Neuronal stem cell (in vitro differentiated cells): Measurements from ENCODE around the gene MFAP5.
A peak's percentile ranks its signal among the peaks of the same experiment; 100 is the strongest.

Experiments used
- DNase-seq: peaks from one replicate; pipeline ENCODE4 v3.0.0-alpha.2; 2013; ENCODE audit warnings: low spot score
- H2AFZ ChIP-seq: one replicate; pipeline ENCODE4 v1.6.1; 2013; ENCODE audit warnings: mild to moderate bottlenecking, low read length, inconsistent platforms
- H2AK5ac ChIP-seq: 2 replicates; pipeline ENCODE4 v1.6.1; 2013; ENCODE audit warnings: low read depth, mild to moderate bottlenecking, inconsistent platforms, low read length, moderate library complexity, mixed read lengths
- H2BK120ac ChIP-seq: 2 replicates; pipeline ENCODE4 v1.6.1; 2013; ENCODE audit warnings: low read depth, mild to moderate bottlenecking, inconsistent platforms, low read length, moderate library complexity, mixed read lengths
- H2BK12ac ChIP-seq: one replicate; pipeline ENCODE4 v1.6.1; 2013; ENCODE audit warnings: low read length, inconsistent platforms
- H2BK15ac ChIP-seq: 2 replicates; pipeline ENCODE4 v1.6.1; 2013; ENCODE audit warnings: mild to moderate bottlenecking, low read length, inconsistent platforms, mixed read lengths
- H2BK5ac ChIP-seq: one replicate; pipeline ENCODE4 v1.6.1; 2013; ENCODE audit warnings: inconsistent platforms, mild to moderate bottlenecking, low read length, moderate library complexity
- H3K14ac ChIP-seq: one replicate; pipeline ENCODE4 v1.6.1; 2013; ENCODE audit warnings: low read length, inconsistent platforms
- H3K18ac ChIP-seq: 2 replicates; pipeline ENCODE4 v1.6.1; 2013; ENCODE audit warnings: low read length, inconsistent platforms
- H3K23ac ChIP-seq: 2 replicates; pipeline ENCODE4 v1.6.1; 2013; ENCODE audit warnings: low read depth, mild to moderate bottlenecking, mixed read lengths, low read length, inconsistent platforms; ENCODE audit not compliant: poor library complexity
- H3K27ac ChIP-seq: replicated peaks from 3 replicates; pipeline ENCODE4 v1.5.1; 2013; ENCODE audit warnings: low read length, inconsistent platforms
- H3K27me3 ChIP-seq, 3 experiments: 2 replicates each; pipeline ENCODE4 v1.6.1; 2013; ENCODE audit warnings: low read length in 3 of 3, mild to moderate bottlenecking in 2 of 3, inconsistent platforms in 1 of 3, low read depth in 1 of 3, mixed read lengths in 1 of 3, moderate library complexity in 1 of 3; ENCODE audit not compliant: control insufficient read depth in 3 of 3, insufficient read depth in 3 of 3
- H3K36me3 ChIP-seq, 2 donors: replicated peaks in 1 of 2; 2 replicates each; pipeline ENCODE4 v1.6.1; 2013; ENCODE audit warnings: low read length in 2 of 2; ENCODE audit not compliant: control insufficient read depth in 2 of 2, insufficient read depth in 2 of 2
- H3K4ac ChIP-seq: 2 replicates; pipeline ENCODE4 v1.6.1; 2013; ENCODE audit warnings: inconsistent platforms, mild to moderate bottlenecking, low read length, moderate library complexity
- H3K4me1 ChIP-seq, 2 donors: 1 replicate in 1 of 2; 2 replicates in 1 of 2; pipeline ENCODE4 v1.6.1; 2013; ENCODE audit warnings: low read length in 2 of 2, low read depth in 1 of 2; ENCODE audit not compliant: control insufficient read depth in 2 of 2, insufficient read depth in 1 of 2
- H3K4me2 ChIP-seq: one replicate; pipeline ENCODE4 v1.6.1; 2013; ENCODE audit warnings: mild to moderate bottlenecking, low read length, inconsistent platforms; ENCODE audit not compliant: insufficient read depth, poor library complexity, severe bottlenecking
- H3K4me3 ChIP-seq, 2 donors: 2 replicates each; pipeline ENCODE4 v1.5.1; 2013; ENCODE audit warnings: low read length in 2 of 2, mild to moderate bottlenecking in 2 of 2, inconsistent platforms in 1 of 2, moderate library complexity in 1 of 2
- H3K79me1 ChIP-seq: one replicate; pipeline ENCODE4 v1.6.1; 2013; ENCODE audit warnings: low read depth, mild to moderate bottlenecking, inconsistent platforms, low read length, moderate library complexity
- H3K9ac ChIP-seq: one replicate; pipeline ENCODE4 v1.6.1; 2013; ENCODE audit warnings: mild to moderate bottlenecking, low read depth, low read length, inconsistent platforms; ENCODE audit not compliant: poor library complexity
- H3K9me3 ChIP-seq, 2 donors: replicated peaks in 1 of 2; 2 replicates each; pipeline versions ENCODE3 to v1.6.1; 2013; ENCODE audit warnings: low read length in 2 of 2, mild to moderate bottlenecking in 2 of 2, inconsistent platforms in 1 of 2, low read depth in 1 of 2, mixed read lengths in 1 of 2, moderate library complexity in 1 of 2; ENCODE audit not compliant: control insufficient read depth in 2 of 2, insufficient read depth in 1 of 2
- H4K8ac ChIP-seq: one replicate; pipeline ENCODE4 v1.6.1; 2013; ENCODE audit warnings: low read depth, mild to moderate bottlenecking, inconsistent platforms, low read length, moderate library complexity
- H4K91ac ChIP-seq: one replicate; pipeline ENCODE4 v1.6.1; 2013; ENCODE audit warnings: low read length, low read depth, mild to moderate bottlenecking, inconsistent platforms; ENCODE audit not compliant: poor library complexity
- WGBS, 2 donors: extraction: QIAGEN DNeasy Blood & Tissue Kit; methylation state at CpG; one replicate each; pipeline ENCODE4 v1.1.7; 2013; ENCODE audit warnings: missing lambda C conversion rate in 2 of 2, mixed read lengths in 1 of 2; ENCODE audit not compliant: insufficient read length in 2 of 2, insufficient replicate concordance in 1 of 2; ENCODE audit errors: extremely low coverage in 2 of 2; 5-methylcytosine and 5-hydroxymethylcytosine counted together

MFAP5 gene

DNA sequence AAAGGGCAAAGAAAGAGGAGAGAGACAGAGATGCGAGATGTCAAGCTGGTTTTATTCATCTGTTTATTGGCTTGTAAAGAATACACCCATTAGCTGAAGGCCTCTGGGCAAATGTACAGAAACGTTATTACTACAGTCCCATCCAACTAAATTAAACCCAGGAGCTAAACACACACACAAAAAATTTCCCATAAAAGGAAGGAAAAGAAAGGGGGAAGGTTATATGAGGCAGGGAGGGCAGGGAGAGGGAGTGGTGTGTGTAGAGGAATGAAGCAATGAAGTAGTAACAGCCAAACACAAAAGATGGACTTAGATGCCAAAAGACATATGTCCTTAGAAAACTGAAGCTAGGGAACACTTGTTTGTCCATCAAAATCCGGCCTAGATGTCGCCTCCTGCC is 3.1 kb upstream of the MFAP5 start:
- no peak overlapping the region for H4K8ac ChIP-seq
- DNase-seq: no peak
- no peak overlapping the region for H3K18ac ChIP-seq
- H2AK5ac ChIP-seq: no peak overlapping the region
- no peak overlapping the region for H2BK5ac ChIP-seq
- no peak overlapping the region for H3K4me3 ChIP-seq
- no peak overlapping the region for H3K14ac ChIP-seq
- no peak overlapping the region for H2AFZ ChIP-seq
- WGBS, 2 donors: no CpG with 5 or more reads among the region's 4 CpGs
- H4K91ac ChIP-seq: no peak overlapping the region
- H3K4me2 ChIP-seq: no peak overlapping the region
- no peak overlapping the region for H3K4ac ChIP-seq
- H3K27me3 ChIP-seq: peaks cover 0 to 4% (median 0%) of the 10 kb centered on the region in 3 experiments
- no peaks in the 10 kb centered on the region for H3K79me1 ChIP-seq
- peaks cover 0 to 11% of the 10 kb centered on the region in 2 donors for H3K4me1 ChIP-seq
- no peak overlapping the region for H3K9ac ChIP-seq
- no peaks in the 10 kb centered on the region for H3K36me3 ChIP-seq
- H3K27ac ChIP-seq: no peak overlapping the region
- H2BK120ac ChIP-seq: no peak overlapping the region
- no peak overlapping the region for H2BK12ac ChIP-seq
- no peak overlapping the region for H3K23ac ChIP-seq
- H3K9me3 ChIP-seq: no peaks in the 10 kb centered on the region
- H2BK15ac ChIP-seq: no peak overlapping the region

- peak overlapping the region; percentile 18 for H3K23ac ChIP-seq
- H3K9ac ChIP-seq: no peak overlapping the region
- no peak overlapping the region for H4K8ac ChIP-seq
- H3K79me1 ChIP-seq: no peaks in the 10 kb centered on the region
- no peaks in the 10 kb centered on the region for H3K9me3 ChIP-seq
- H2BK12ac ChIP-seq: no peak overlapping the region
- no peak overlapping the region for H3K4ac ChIP-seq
- no CpG with 5 or more reads among the region's 5 CpGs for WGBS, 2 donors
- H3K27me3 ChIP-seq: peaks cover 0 to 4% (median 0%) of the 10 kb centered on the region in 3 experiments
- H2BK5ac ChIP-seq: no peak overlapping the region
- H3K4me3 ChIP-seq: no peak overlapping the region
- H4K91ac ChIP-seq: no peak overlapping the region
- H3K14ac ChIP-seq: no peak overlapping the region
- H3K27ac ChIP-seq: no peak overlapping the region
- H2BK120ac ChIP-seq: no peak overlapping the region
- H2AK5ac ChIP-seq: no peak overlapping the region
- no peak overlapping the region for H2BK15ac ChIP-seq
- H3K4me1 ChIP-seq: peaks cover 0 to 11% of the 10 kb centered on the region in 2 donors
- H3K18ac ChIP-seq: no peak overlapping the region
- H3K4me2 ChIP-seq: no peak overlapping the region
- no peaks in the 10 kb centered on the region for H3K36me3 ChIP-seq
- no peak overlapping the region for H2AFZ ChIP-seq
- DNase-seq: no peak
Observed at GRCh38 chr12:8664228-8664913, 1.7 kb upstream of the MFAP5 start.

GRCh38 chr12:8661751-8662150 is 875 bp downstream of the MFAP5 start:
- Histone ChIP-seq H3K9ac (no peak overlapping the region), H3K18ac (no peak overlapping the region), H2BK15ac (no peak overlapping the region), H3K4me1 (peaks cover 0 to 11% of the 10 kb centered on the region in 2 donors), H2BK120ac (no peak overlapping the region), H3K14ac (no peak overlapping the region), H2AK5ac (no peak overlapping the region), H4K8ac (no peak overlapping the region), H3K4me3 (no peak overlapping the region), H4K91ac (no peak overlapping the region), H3K36me3 (no peaks in the 10 kb centered on the region), H2BK5ac (no peak overlapping the region), H2BK12ac (no peak overlapping the region), H2AFZ (no peak overlapping the region), H3K23ac (no peak overlapping the region), H3K9me3 (no peaks in the 10 kb centered on the region), H3K4me2 (no peak overlapping the region), H3K27me3 (peaks cover 0 to 4% (median 0%) of the 10 kb centered on the region in 3 experiments), H3K27ac (no peak overlapping the region), H3K4ac (no peak overlapping the region), H3K79me1 (no peaks in the 10 kb centered on the region)
- DNase-seq: no peak
- WGBS, 2 donors: no CpG with 5 or more reads among the region's 3 CpGs

DNA sequence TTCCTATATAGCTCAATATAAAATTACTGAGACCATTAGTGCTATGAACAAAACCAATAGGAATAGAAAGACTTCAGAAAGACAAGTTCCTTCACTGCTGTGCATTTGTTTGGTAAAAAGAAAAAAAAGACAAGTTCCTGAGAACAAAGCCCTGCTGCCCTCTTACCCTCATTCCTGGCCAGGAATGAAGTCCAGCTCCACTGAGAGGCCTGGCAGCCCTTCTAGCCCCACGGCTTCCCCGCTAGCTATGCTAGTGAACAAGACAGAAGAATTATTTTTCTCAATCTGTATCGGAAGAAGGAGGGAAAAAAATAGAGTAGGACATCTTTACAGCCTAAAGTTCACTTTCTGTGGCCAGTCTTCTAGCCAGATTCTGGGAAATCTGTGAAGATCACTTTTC is 1.6 kb downstream of the MFAP5 start:
- Histone ChIP-seq H2BK120ac (no peak overlapping the region), H3K36me3 (no peaks in the 10 kb centered on the region), H3K14ac (no peak overlapping the region), H3K18ac (no peak overlapping the region), H3K9ac (no peak overlapping the region), H3K27me3 (peaks cover 0 to 4% (median 0%) of the 10 kb centered on the region in 3 experiments), H3K4me2 (no peak overlapping the region), H2BK12ac (no peak overlapping the region), H2AFZ (no peak overlapping the region), H2AK5ac (no peak overlapping the region), H2BK5ac (no peak overlapping the region), H3K4ac (no peak overlapping the region), H2BK15ac (no peak overlapping the region), H3K9me3 (no peaks in the 10 kb centered on the region), H3K23ac (no peak overlapping the region), H3K4me1 (peaks cover 0 to 11% of the 10 kb centered on the region in 2 donors), H3K79me1 (no peaks in the 10 kb centered on the region), H3K4me3 (no peak overlapping the region), H4K91ac (no peak overlapping the region), H3K27ac (no peak overlapping the region), H4K8ac (no peak overlapping the region)
- no peak for DNase-seq
- WGBS, 2 donors: no CpG with 5 or more reads among the region's 3 CpGs
